Measurements from ENCODE around the gene KRTAP21-1. TPM values are rescaled to one million over a fixed set of nuclear protein-coding genes. Genes with fewer than 3 reads are reported as not detected.
"Not testable (repeated sequence)": the region's sequence is repeated elsewhere in the genome, so short reads cannot be mapped to it uniquely, and the experiment has no call there.

KRTAP21-1 gene
- not detected in 2 replicates for total RNA-seq

DNA sequence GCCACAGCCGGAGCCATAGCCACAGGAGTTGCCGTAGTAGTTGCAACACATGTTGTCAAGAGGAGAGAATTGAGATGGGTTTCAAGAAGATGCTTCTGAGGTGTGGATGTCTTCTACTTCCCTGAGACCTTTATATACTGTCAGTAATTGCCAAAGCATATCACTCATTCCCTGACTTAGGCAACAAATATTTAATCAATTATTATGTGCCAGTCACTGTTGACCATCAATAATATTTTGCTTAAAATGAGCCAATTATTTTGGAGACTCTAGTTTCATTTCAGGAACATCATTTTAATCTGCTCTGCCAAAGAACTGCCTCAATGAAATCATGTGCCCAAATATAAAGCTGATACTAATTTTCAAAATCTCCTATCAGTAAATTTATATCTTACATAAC is at the start of gene KRTAP21-1:
TSS of gene KRTAP21-1 (minus strand) at position 101 of the 400 bp plus-strand sequence. CDS start at position 51, 50 bp downstream.
- not testable (repeated sequence) for H3K4me3 ChIP-seq (ENCODE audit: low read depth, low read length); DNase-seq (ENCODE audit: low read depth)

DNA sequence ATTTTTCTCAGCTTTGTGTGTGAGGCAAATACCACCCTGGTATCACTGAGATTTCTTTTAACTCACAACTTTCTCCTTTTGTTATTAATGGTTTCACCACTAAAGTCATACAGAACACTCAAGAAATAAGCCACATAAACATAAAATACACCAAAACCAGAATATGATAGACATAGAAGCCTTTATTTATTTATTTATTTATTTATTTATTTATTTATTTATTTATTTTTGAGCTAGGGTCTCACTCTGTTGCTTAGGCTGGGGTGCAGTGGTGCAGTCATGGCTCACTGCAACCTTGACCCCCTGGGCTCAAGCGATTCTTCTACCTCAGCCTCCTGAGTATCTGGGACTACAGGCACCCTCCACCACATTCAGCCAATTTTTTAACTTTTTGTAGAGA is 45.4 kb upstream of the KRTAP21-1 start:
- no peak for DNase-seq (ENCODE audit: low read depth)
- H3K4me3 ChIP-seq (ENCODE audit: low read depth, low read length): no peak overlapping the region
- TF ChIP-seq, protein P1, sequence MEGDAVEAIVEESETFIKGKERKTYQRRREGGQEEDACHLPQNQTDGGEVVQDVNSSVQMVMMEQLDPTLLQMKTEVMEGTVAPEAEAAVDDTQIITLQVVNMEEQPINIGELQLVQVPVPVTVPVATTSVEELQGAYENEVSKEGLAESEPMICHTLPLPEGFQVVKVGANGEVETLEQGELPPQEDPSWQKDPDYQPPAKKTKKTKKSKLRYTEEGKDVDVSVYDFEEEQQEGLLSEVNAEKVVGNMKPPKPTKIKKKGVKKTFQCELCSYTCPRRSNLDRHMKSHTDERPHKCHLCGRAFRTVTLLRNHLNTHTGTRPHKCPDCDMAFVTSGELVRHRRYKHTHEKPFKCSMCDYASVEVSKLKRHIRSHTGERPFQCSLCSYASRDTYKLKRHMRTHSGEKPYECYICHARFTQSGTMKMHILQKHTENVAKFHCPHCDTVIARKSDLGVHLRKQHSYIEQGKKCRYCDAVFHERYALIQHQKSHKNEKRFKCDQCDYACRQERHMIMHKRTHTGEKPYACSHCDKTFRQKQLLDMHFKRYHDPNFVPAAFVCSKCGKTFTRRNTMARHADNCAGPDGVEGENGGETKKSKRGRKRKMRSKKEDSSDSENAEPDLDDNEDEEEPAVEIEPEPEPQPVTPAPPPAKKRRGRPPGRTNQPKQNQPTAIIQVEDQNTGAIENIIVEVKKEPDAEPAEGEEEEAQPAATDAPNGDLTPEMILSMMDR (conservative IDR thresholded peaks at IDR 0.05; ENCODE audit: low read depth, low read length): no peak

DNA sequence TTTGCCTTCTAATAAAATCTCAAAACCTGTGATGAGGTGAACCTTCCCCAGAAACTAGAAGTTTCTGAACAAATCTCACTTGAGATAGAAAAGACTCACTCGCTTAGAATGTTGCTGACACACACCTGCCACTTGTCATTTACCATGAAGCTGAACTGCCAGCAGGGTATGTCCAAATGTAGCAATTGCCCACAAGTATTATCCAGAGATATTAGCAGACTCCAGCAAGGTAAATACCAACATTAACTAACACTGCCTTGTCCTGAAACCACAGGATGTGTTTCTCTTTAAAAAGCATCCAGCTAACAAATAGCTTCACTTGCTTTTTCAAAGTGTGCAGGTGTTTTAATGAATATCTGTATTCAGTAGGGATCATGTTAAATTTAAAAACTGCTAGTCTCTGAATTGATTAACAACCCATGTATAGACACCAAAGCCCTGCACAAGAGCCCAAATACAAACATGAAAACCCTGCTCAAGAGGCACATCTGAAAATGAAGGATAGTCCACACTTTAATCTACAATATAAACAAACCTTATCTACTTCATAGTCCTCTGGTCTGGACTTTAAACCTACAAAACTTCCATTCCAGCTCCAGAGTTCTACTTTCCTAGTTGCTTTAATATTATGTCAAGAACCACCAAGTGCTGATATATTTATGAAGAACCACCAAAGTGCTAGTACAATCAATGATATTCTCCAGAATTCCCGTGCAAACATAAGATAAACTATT is 38.5 kb upstream of the KRTAP21-1 start:
- H3K4me3 ChIP-seq (ENCODE audit: low read depth, low read length): no peak overlapping the region
- TF ChIP-seq, protein P1 (conservative IDR thresholded peaks at IDR 0.05; ENCODE audit: low read depth, low read length): no peak
- DNase-seq (ENCODE audit: low read depth): no peak

DNA sequence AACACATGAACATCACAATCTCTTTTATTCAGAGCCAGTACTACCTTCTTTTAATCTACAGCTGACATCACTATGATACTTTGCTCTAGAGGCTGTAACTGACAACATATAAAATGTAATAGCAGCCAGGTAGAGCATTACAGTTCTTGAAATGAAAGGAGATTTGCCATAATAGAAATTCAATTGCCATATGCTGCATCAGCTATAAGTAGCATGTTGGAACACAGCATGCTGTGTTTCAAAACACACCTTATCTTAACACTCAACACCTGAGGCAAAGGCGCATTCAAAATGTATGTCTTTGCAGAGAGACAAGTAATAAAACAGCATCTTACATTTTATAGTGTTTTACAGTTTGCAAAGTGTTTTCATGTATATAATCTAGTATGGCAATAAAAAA is 24.0 kb upstream of the KRTAP21-1 start:
- TF ChIP-seq, protein P1 (conservative IDR thresholded peaks at IDR 0.05; ENCODE audit: low read depth, low read length): no peak
- H3K4me3 ChIP-seq (ENCODE audit: low read depth, low read length): no peak overlapping the region
- DNase-seq (ENCODE audit: low read depth): no peak

DNA sequence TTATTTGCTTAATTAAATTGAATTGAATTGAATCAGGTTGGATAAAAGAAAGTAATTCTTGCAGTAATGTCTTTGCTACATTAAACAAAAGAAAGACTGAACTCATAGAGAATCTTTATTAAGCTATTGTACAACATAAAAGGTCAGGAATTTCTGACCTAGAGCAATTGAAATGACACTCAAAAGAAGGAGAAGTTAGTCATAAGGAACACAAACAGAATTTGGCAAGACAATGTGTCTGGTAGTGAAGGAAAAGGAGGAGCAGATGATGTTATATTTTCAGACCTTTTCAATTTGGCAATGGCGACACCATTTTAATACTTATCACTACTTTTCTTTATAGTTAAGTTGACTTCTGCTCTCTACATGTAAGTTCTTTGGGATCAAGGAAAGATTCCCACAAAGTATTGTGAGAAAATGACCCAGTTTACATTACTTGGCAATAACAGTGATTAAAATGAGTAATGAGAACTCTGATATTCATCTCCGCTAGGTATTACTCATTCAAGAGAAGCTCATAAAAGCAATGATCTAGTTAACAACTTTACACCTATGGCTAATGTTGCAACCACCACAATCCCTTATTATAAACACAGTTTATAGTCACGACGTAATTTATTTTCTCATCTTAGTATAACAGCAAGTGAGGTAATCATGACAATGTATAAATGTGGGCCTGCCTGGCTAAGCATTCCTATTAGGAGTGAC is 14.7 kb upstream of the KRTAP21-1 start:
- no peak for DNase-seq (ENCODE audit: low read depth)
- no peak overlapping the region for H3K4me3 ChIP-seq (ENCODE audit: low read depth, low read length)
- TF ChIP-seq, protein P1 (conservative IDR thresholded peaks at IDR 0.05; ENCODE audit: low read depth, low read length): no peak

DNA sequence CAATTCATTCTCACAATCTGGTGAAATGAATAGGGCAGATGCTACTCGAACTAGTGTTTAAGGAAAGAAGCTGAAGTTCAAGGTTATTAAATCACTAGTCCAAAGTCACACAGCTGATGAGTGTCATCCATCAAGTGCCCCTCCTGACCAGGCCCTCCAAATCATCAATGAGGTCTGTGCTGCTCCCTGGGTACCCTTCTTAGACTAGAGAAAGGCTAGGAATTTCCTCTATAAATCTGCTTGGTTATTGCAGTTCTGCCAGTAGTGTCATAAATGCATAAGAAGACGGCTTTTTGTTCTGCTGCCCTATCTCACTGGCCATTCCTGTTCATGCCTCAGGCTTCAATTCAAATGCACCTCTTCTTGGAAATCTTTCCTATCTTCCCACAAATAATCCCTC is 5.5 kb upstream of the KRTAP21-1 start:
- TF ChIP-seq, protein P1 (conservative IDR thresholded peaks at IDR 0.05; ENCODE audit: low read depth, low read length): no peak
- no peak overlapping the region for H3K4me3 ChIP-seq (ENCODE audit: low read depth, low read length)
- DNase-seq (ENCODE audit: low read depth): no peak

DNA sequence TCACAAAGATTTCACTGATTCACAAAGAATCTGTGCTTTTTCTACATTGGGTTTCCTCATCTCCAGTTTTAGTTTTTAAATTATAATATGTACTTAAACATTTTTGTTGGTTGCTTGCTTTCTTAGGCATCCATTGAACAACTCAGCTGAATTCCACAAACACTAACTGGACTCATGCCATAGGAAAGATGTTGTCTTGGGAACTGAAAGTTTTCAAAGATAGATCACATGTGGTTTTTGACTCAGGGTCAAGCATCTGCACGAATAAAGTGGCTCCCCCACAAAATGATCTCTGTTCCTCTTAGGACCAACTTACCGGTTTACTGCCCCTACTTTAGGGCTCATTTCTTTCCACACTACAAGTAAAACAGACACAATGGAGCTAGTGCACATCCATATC is 3.1 kb upstream of the KRTAP21-1 start:
- DNase-seq (ENCODE audit: low read depth): no peak
- TF ChIP-seq, protein P1 (conservative IDR thresholded peaks at IDR 0.05; ENCODE audit: low read depth, low read length): no peak
- H3K4me3 ChIP-seq (ENCODE audit: low read depth, low read length): no peak overlapping the region
